ENCODE measurements around the gene ADSS2. TPM values are rescaled to one million over a fixed set of nuclear protein-coding genes. Genes with fewer than 3 reads are reported as not detected.

The ADSS2 gene
- total RNA-seq, 1 experiment from 2014 or later: 46.2 TPM

DNA sequence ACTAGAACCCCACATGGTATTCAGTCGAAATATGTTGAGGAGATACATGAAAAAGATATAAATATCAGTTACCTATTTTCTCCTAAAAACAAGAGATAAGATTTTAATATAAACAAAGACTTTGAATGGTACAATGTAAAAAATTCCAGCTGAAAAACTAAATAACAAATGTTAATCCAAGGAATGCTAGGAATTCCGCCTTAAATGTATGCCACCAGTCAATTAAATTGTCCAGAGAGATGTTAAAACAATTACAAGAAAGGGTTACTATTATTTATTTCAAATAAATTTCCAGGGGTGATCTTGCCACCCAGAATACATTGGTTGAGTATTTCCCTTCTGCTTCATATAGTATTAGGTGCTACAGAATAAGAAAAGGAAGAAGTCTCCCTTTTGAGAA, 4.2 kb downstream of the ADSS2 start:
- ChIA-PET RAD21 (ENCODE audit: low non-redundant PET in 1 of 2, low total read pairs in 2 of 2, uncharacterized antibody in 2 of 2, unreplicated experiment in 2 of 2) (no interaction called here), POLR2A (no interaction called here)
- H4K20me1 ChIP-seq (ENCODE audit: insufficient read depth): peaks cover 4% of the 10 kb centered on the region; the same call in 1 of the 2 replicates

More for the DNA sequence above, 4.2 kb downstream of the ADSS2 start:
- peaks cover 90% of the 10 kb centered on the region for H3K79me2 ChIP-seq (ENCODE audit: insufficient read depth, low read length)
- no peaks in the 10 kb centered on the region for H3K27me3 ChIP-seq (ENCODE audit: insufficient read depth, low read length)
- H3K4me2 ChIP-seq (ENCODE audit: low read length): no peak overlapping the region
- H3K9me3 ChIP-seq (ENCODE audit: control insufficient read depth in 1 of 2, insufficient read depth in 1 of 2, low read depth in 1 of 2, low read length in 2 of 2): no peaks in the 10 kb centered on the region
- no peak overlapping the region for H3K4me3 ChIP-seq (replicated peaks in 1 of 2; ENCODE audit: low read depth in 1 of 2, low read length in 2 of 2)
- CTCF ChIA-PET: no interaction called here
- no peak for ATAC-seq
- peaks cover 3 to 17% of the 10 kb centered on the region in 2 experiments; a peak in 2 of 4 replicates for H3K36me3 ChIP-seq (ENCODE audit: control insufficient read depth in 1 of 2, insufficient read depth in 2 of 2, low read length in 2 of 2)
- no peaks in the 10 kb centered on the region for H3K9me2 ChIP-seq (ENCODE audit: insufficient read depth)
- peaks cover 4 to 13% of the 10 kb centered on the region in 2 experiments; a peak in 3 of 4 replicates for H3K4me1 ChIP-seq (ENCODE audit: control insufficient read depth in 1 of 2, insufficient read depth in 2 of 2, low read length in 2 of 2)
- intact Hi-C loops (cut with micrococcal nuclease): no loop called here
- no peak overlapping the region for H3K27ac ChIP-seq (ENCODE audit: low read depth, low read length)
- TF ChIP-seq SP1 (IDR thresholded peaks at IDR 0.05; ENCODE audit: low read depth) (no peak), SIN3A (IDR thresholded peaks at IDR 0.05; ENCODE audit: low read depth) (no peak), ELF1 (IDR thresholded peaks at IDR 0.05; ENCODE audit: borderline replicate concordance, low read depth) (no peak), REST (IDR thresholded peaks at IDR 0.05; ENCODE audit: low read depth) (no peak), RAD21 (IDR thresholded peaks at IDR 0.05; ENCODE audit: low read depth) (no peak), ZFX (IDR thresholded peaks at IDR 0.05) (no peak), EGR1 (IDR thresholded peaks at IDR 0.05; ENCODE audit: low read depth) (no peak), TCF7L2 (IDR thresholded peaks at IDR 0.05; ENCODE audit: borderline replicate concordance, extremely low read depth, insufficient read depth, insufficient read length) (no peak), YY1 (IDR thresholded peaks at IDR 0.05; ENCODE audit: extremely low read depth, insufficient replicate concordance, low read depth, low read length) (no peak), ATF3 (IDR thresholded peaks at IDR 0.05) (no peak), CBX3 (IDR thresholded peaks at IDR 0.05; ENCODE audit: low read depth) (no peak), JUND (IDR thresholded peaks at IDR 0.05) (no peak), SRF (IDR thresholded peaks at IDR 0.05; ENCODE audit: low read depth) (no peak), EZH2 (IDR thresholded peaks at IDR 0.05) (no peak), POLR2A (IDR thresholded peaks at IDR 0.05; ENCODE audit: borderline replicate concordance, extremely low read depth, insufficient read depth, insufficient read length) (no peak), FOSL1 (IDR thresholded peaks at IDR 0.05; ENCODE audit: low read depth) (no peak)
- TF ChIP-seq, protein P1, sequence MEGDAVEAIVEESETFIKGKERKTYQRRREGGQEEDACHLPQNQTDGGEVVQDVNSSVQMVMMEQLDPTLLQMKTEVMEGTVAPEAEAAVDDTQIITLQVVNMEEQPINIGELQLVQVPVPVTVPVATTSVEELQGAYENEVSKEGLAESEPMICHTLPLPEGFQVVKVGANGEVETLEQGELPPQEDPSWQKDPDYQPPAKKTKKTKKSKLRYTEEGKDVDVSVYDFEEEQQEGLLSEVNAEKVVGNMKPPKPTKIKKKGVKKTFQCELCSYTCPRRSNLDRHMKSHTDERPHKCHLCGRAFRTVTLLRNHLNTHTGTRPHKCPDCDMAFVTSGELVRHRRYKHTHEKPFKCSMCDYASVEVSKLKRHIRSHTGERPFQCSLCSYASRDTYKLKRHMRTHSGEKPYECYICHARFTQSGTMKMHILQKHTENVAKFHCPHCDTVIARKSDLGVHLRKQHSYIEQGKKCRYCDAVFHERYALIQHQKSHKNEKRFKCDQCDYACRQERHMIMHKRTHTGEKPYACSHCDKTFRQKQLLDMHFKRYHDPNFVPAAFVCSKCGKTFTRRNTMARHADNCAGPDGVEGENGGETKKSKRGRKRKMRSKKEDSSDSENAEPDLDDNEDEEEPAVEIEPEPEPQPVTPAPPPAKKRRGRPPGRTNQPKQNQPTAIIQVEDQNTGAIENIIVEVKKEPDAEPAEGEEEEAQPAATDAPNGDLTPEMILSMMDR (IDR thresholded peaks at IDR 0.05 in 2 of 3, conservative IDR thresholded peaks at IDR 0.05 in 1 of 3; ENCODE audit: borderline replicate concordance in 1 of 3, insufficient read depth in 1 of 3, low read depth in 2 of 3, low read length in 2 of 3): no peak
- TF ChIP-seq, protein P2, sequence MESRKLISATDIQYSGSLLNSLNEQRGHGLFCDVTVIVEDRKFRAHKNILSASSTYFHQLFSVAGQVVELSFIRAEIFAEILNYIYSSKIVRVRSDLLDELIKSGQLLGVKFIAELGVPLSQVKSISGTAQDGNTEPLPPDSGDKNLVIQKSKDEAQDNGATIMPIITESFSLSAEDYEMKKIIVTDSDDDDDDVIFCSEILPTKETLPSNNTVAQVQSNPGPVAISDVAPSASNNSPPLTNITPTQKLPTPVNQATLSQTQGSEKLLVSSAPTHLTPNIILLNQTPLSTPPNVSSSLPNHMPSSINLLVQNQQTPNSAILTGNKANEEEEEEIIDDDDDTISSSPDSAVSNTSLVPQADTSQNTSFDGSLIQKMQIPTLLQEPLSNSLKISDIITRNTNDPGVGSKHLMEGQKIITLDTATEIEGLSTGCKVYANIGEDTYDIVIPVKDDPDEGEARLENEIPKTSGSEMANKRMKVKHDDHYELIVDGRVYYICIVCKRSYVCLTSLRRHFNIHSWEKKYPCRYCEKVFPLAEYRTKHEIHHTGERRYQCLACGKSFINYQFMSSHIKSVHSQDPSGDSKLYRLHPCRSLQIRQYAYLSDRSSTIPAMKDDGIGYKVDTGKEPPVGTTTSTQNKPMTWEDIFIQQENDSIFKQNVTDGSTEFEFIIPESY (IDR thresholded peaks at IDR 0.05; ENCODE audit: extremely low read depth, insufficient replicate concordance, low read length): no peak
- no peak overlapping the region for H2AFZ ChIP-seq (ENCODE audit: low read depth, low read length, poor library complexity, severe bottlenecking)
- no peak overlapping the region for H3K9ac ChIP-seq (ENCODE audit: low read length)
- no peak for DNase-seq (ENCODE audit: low read depth, low spot score)
- no TSS peak for BruUV-seq (replicated peaks)

Measured in HCT116 (cell line).